Dermis blood vessel endothelial cell (primary cell): ENCODE results near the gene RBL1. TPM values are rescaled to one million over a fixed set of nuclear protein-coding genes. Genes with fewer than 3 reads are reported as not detected.
"Not testable (repeated sequence)": the region's sequence is repeated elsewhere in the genome, so short reads cannot be mapped to it uniquely, and the experiment has no call there.

Experiments used
- DNase-seq: peaks from one replicate; pipeline ENCODE4 v3.0.0; 2010
- total RNA-seq: library from RNA; depleted of rRNA; stranded (reverse); fragments of >200 nt; gene quantifications from 2 replicates; pipeline ENCODE4 v1.2.3, GENCODE V29; 2014

RBL1 gene
- total RNA-seq, 1 donor from 2014 or later: 12.8 TPM

GRCh38 chr20:37072293-37073196 lies 23.3 kb downstream of the RBL1 start:
- no peak for DNase-seq

- DNase-seq: peak; percentile 62
Measured at GRCh38 chr20:37071481-37071911, 24.3 kb downstream of the RBL1 start.

GRCh38 chr20:37069563-37069962 lies 26.2 kb downstream of the RBL1 start:
- DNase-seq: not testable (repeated sequence)

GRCh38 chr20:37066168-37066567 lies 29.6 kb downstream of the RBL1 start:
- no peak for DNase-seq

- no peak for DNase-seq
Measured at GRCh38 chr20:37055276-37055675, 40.5 kb downstream of the RBL1 start.

- DNase-seq: no peak
Measured at GRCh38 chr20:37053230-37053950, 42.4 kb downstream of the RBL1 start.

- DNase-seq: no peak
Measured at GRCh38 chr20:37042986-37043972, 52.5 kb downstream of the RBL1 start.

GRCh38 chr20:37039366-37039765 lies 56.4 kb downstream of the RBL1 start:
- not testable (repeated sequence) for DNase-seq

- DNase-seq: no peak
Measured at GRCh38 chr20:37032077-37032476, 63.7 kb downstream of the RBL1 start.

GRCh38 chr20:37020636-37021035 lies 75.2 kb downstream of the RBL1 start:
- no peak for DNase-seq

- DNase-seq: not testable (repeated sequence)
Measured at GRCh38 chr20:37012631-37013030, 83.2 kb downstream of the RBL1 start.

GRCh38 chr20:37011858-37012257 lies 83.9 kb downstream of the RBL1 start:
- DNase-seq: not testable (repeated sequence)

- no peak for DNase-seq
Measured at GRCh38 chr20:37011147-37011546, 84.7 kb downstream of the RBL1 start.

GRCh38 chr20:37007898-37008649 lies 87.7 kb downstream of the RBL1 start:
- peak; percentile 56 for DNase-seq

GRCh38 chr20:37005062-37005942 lies 90.5 kb downstream of the RBL1 start:
- not testable (repeated sequence) for DNase-seq

GRCh38 chr20:37001634-37002033 lies 94.2 kb downstream of the RBL1 start:
- not testable (repeated sequence) for DNase-seq

GRCh38 chr20:37000171-37000570 lies 95.6 kb downstream of the RBL1 start:
- DNase-seq: not testable (repeated sequence)

GRCh38 chr20:36998652-36999051 lies 97.1 kb downstream of the RBL1 start:
- no peak for DNase-seq

- DNase-seq: no peak
Measured at GRCh38 chr20:36997121-36997520, 98.7 kb downstream of the RBL1 start.

GRCh38 chr20:36994221-36994620 lies 101.6 kb downstream of the RBL1 start:
- not testable (repeated sequence) for DNase-seq
